8988T (cell line): ENCODE results near the gene MICAL3.

ENCODE experiments used
- DNase-seq: peaks from one replicate; pipeline ENCODE4 v3.0.0; 2011

MICAL3 gene

DNA sequence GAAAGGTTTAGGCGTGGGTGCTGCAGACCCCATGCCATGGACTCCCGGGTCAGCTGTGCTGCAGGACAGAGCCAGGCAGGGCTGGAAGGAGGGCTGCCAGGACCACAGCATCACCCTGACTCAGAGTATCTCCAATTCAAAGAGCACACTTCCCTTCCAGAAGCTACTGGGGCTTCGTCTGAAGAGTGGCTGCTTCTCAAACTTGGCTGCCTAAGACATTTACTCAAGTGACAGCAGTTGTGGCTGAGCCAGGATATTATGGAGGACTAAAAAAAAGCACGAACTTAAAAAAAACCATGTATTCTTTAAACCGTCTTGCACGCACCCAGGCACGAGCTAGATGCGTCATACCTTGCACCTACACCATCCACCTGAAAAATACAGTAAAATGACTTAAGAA lies 237.1 kb downstream of the MICAL3 start:
- no peak for DNase-seq

DNA sequence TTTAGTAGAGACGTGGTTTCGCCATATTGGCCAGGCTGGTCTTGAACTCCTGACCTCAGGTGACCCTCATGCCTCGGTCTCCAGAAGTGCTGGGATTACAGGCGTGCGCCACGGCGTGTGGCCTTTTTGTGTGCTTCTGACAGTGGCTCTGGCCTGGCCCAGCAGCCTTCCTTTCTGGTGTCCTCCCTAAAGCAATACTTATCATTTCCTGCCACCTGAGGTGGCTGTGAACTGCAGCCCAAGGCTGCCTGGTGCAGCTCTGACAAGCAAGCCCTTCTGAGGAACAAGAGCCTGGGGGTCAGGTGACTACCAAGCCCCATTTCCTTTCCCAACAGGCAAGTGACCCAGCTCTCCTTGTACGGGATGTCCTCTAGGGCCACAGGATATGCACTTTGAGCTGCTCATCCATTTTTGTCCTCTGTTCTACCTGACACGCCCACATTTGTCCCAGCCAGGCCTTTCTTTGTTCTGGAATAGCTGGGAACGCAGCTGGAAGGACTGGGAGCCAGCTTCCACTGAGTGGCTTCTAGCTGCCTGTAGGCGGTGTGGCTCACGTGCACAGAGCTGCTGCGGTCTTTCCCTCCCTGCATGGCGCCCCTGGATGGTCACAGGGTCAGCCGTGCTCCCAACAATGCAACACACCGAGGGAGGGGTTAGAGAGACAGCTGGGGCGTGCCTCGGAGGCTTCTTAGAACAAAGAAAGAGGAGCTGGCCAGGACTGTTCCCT lies 237.8 kb downstream of the MICAL3 start:
- no peak for DNase-seq

DNA sequence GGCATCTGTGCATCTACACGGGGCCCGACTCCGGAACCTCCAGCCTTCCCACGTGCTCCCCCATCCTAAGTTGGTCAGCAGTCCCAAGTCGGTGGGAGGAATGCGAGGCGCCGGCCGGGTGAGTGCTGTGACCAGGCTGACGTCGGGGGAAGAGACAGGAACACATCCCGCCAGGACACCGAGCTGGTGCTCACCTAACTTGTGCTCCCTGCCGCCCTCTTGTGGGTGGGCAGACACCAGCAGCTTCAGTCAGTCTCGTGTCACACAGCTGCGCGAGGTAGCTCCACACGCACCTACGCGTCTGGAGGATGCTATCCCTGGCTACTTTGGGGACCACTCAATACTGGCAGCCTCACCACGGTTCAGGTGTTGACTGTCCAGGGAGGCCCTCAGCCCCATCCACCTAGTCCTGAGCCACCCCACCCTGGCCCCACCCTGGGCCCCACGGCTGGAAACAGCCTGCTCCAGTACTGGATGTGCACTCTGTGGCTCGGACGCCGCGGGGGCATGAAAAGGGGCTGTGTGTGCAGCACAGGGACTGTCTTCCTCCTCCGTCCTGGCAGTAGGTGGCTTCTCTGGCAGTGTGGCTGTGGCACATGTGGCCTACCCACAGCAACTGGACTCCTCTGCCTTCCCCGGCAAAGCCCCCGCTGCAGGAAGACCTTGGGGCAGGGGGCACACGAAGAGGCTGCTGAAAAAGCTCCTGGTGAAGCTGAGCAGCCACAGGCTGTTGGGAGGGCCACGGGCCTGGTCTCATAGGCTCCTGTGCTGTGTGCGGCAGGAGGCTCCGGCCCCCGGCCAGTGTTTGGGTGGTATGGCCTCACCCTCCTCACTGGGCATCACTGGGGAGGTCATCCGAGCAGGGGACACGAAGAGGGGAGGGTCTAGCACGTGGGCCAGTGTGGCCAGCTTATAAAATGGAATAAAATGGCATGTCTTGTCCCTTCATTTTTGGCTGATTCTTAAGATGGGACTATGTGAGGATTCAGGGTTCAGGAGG lies 238.9 kb downstream of the MICAL3 start:
- DNase-seq: peak; percentile 66

DNA sequence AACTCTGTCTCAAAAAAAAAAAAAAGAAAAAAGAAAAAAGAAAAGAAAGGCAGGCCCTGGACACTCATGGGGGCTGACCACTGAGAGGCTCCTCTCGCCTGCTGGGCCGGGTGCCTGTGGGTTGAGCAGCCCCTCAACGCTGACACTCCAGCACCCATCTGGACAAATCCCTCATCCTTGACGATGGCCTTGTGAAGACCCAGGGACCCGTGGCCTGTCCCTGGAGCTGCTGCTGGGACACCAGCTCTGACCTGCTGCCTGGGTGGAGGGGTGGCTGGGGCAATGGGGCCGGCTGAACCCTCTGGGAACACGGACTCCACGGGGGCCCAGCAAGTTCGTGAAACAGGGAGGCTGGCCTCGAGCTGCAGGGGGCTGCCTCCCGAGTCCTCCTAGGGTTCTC lies 239.6 kb downstream of the MICAL3 start:
- DNase-seq: no peak

DNA sequence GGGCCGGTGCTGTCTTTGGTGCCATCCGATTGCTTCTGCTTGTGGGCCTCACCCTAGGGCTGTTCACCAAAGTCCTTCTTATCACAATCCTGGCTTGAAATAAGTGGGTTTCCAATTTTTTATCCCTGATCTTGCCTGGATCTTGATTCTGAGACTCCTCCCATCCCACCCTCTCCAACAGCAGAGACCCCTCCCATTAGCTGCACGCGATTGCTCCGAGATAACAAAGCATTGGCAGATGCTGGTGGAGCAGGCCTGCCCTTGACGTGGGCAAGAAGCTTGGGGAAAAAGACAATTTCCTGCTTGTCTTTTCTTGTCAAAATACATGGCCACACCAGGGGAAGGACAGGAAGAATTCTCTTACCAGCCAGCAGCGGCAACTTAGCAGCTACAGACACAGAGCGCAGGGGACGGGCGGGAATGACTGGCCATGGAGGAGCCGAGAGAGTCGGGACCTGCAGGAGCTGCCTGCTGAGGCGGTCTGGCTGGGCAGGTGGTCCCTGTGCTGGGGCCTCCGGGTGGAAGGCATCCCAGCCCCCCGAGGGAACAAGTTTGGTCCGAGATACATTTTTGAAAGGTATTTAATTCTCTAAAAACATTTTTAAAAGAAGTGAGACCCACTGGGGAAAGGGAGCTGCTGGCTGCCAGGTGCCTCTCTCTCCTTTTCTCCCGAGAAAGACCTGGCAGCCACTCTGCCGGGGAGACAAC lies 240.4 kb downstream of the MICAL3 start:
- no peak for DNase-seq

DNA sequence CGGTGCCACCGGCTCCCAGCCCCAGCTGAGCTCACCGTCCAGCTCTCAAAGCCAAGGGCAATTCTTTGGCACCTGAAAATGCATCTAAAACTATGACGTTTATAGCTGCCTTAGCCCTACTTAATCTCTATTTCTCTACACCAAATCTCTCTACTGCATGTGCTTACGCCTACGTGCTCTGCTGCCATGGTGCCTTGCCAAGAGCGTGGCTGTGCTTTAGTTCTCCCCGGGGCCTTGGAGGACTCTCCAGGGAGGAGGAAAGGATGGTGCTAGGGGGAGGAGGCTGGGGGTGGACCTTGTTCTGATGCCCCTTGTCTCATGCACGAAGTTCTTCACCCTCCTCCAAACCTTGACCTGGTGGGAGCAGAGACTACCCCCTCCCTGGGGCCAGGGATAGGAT lies 241.0 kb downstream of the MICAL3 start:
- no peak for DNase-seq

DNA sequence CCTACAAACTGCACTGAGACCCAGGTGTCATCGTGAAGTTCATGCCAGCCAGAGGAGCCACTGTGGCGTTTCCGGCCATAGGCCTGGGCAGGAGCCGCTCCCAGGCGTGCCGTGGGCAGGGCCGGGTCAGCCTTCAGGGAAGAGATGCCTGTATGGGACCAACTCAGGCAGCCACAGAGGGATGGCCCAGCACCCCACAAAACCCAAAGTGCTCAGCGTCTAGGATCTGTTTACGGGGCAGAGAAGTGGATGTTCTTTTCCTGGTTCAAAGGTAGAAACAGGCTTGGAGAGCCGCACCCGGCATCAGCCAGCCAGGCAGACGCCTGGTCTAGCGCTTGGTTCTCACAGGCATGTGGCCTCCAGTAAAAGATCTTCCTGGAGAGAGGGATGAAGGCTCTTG lies 241.7 kb downstream of the MICAL3 start:
- DNase-seq: no peak

DNA sequence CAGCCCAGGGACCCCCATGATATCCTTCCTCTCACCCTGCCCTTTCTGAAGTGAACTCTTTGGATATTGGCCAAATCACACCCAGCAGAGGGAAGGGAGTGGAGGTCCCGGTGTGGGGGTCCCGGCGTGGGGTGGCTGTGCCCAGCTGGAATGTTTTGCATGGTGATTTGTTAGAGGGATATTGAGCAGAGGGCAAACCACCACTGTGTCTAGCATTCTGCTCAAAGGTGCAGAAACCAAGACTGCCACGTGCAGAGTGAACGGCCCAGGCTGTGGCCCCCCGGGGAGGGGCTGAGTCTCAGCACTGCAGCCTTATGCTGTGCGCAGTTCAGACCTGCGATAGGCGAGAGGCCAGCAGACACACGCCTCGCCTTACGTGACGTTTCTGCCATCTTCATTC lies 242.2 kb downstream of the MICAL3 start:
- no peak for DNase-seq

DNA sequence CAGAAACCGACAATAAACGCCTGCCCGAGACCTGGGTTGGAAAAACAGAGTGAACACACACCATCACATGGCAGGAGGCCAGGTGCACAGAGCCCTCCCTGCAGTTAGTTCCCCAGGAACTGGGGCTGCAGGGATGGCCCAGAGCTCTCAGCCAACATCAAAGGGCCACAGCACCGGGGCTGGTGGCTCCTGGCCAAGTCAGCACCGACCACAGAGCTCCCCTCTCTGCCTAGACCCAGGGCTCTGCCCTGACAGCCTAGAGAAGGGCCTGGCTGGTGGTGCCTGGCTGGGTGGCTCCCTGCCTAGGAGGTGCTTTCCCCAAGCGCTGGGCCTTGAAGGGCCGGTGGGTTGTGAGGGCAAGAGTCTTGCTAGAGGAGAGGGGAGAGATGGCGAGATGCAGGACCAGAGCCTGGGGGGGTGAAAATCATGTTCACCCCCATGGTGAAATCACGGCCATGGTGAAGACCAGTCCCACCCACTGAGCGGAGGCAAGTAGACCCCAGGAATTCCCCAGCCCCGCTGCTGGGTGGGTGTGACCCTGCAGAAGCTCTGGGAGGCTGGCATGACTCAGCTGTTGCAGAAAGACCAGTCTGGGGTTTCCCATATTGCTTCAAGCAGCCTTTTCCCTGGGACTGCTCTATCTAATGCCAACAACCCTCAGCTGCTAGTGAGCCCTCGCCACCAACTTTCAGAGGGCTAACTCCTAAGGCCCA lies 242.9 kb downstream of the MICAL3 start:
- DNase-seq: no peak

DNA sequence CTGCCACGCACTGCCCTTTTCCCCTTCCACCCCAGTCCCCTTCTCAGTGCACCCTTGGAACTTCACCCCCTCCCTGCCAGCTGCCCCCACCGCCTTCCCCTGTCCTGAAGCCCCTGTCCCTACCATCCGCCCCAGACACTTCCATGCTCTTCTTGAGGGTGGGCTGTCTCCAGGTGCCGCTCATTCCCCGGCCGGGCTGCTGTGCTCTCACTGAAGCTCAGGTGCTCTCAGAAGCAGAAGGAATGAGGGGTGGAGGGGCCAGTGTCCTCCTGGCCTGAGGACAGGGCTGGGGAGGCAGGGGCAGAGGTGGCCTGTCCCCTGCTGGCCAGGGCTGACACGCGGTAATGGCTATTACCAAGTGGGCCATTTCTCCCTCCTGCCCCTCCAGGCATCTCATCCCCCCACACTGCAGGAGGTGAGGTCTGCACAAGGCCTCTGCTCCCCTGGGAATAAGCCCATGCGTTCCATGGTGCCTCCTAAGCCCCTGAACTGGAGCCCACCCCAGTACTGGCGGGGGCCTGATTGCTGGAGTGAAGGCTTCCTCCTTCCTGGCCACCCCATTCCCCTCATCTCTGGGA lies 243.5 kb downstream of the MICAL3 start:
- no peak for DNase-seq

DNA sequence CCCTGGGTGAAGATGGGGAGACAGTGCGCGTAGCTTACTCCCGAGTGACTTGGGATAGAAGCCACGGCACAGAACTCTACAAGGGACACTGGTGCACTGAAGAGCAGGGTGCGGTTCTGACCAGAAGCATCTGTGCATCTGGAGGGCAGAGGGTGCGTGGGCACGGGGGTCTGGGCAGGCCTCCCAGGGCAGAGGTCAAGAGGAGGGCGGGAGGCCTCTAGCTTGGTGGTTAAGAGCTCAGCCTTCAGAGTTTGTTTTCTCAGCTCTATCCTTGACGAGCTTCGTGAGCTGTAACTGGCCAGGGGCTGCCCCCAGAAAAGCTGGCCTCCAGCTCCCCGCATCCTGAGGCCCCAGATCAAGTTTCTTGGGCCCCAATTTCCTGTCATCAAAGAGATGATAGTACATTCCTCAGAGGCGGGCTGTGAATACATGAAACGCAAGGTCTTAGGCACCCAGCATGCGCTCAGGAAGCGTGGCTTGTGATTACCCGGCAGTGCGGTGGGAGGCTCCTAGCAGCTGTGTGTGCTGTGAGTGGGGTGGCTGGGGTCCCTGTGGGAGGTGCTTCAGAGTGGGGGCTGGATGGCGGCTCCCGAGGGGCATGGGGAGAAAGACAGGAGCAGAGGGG lies 244.1 kb downstream of the MICAL3 start:
- DNase-seq: no peak

DNA sequence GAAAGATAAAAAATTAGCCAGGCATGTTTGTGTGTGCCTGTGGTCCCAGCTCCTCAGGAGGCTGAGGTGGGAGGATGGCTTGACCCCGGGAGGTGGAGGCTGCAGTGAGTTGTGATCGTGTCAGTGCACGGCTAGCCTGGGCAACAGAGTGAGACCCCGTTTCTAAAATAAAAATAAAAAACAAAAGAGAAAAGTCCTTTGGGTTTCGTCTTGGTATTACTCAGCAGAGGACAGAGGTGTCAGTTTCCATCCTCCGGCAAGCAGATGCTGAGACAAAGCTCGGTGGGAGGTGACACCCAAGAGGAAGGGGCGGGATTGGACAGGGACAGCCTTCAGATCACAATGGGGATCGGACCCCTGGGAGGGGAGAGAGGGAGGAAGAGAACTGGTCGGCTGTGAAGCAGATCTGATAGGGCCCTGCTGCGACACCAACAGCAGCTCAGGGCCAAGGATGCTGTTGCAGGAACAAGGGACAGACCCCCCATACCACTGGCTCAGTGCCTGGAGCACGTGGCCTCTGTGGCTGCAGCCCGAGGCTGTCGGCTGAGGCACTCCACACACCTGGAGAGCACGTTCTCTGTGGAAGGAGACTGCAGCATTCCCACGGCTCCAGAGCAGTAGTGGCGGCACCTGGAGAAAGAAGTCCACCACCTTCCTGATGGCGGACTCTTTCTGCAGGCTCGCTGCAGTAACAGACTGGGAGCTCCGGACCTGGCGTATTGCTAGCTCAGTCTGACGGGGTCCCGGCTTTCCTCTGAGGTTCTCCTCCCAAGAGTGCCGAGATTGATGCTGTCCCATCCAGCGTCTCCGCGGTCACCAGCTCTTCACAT lies 244.9 kb downstream of the MICAL3 start:
- DNase-seq: no peak

DNA sequence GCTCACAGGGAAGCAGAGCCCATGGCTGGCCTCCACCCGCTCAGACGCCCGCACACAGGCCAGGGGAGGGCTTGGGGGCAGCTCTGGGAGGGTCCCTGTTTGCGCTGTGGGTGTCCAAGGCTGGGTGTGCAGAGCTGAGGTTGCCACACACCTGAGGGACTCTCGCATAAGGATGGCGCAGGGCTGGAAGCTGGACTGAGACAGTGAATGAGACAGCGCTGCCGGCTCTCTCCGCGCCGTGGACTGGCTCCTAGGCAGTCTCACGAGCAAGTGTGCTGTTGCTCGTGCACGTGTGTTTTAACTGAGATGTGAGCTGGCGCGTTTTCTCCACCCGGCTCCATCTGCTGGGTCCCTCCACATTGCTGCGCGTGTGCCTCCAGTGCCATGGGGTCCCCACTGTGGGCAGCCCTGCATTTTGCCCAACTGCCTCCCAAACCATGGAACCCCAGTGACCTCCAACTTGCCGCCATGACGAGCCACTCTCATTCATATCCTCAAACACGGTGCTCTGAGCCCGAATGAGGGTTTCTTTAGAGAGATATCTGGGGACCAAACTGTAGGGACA lies 245.9 kb downstream of the MICAL3 start:
- DNase-seq: no peak

DNA sequence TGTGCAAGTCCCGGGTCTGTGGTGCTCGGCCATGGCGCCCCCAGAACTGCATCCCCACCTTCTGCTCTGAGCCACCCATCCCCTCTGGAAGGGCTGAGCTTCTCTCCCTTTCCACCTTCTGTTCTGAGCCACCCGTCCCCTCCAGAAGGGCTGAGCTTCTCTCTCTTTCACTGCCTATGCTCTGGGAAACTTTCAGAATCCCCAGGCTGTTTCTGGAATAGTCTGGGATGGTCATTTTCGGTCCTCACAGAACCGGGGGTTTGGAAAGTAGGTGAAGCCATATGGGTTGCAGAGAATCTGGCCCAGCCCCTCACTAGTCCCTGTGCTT lies 246.7 kb downstream of the MICAL3 start:
- DNase-seq: no peak

DNA sequence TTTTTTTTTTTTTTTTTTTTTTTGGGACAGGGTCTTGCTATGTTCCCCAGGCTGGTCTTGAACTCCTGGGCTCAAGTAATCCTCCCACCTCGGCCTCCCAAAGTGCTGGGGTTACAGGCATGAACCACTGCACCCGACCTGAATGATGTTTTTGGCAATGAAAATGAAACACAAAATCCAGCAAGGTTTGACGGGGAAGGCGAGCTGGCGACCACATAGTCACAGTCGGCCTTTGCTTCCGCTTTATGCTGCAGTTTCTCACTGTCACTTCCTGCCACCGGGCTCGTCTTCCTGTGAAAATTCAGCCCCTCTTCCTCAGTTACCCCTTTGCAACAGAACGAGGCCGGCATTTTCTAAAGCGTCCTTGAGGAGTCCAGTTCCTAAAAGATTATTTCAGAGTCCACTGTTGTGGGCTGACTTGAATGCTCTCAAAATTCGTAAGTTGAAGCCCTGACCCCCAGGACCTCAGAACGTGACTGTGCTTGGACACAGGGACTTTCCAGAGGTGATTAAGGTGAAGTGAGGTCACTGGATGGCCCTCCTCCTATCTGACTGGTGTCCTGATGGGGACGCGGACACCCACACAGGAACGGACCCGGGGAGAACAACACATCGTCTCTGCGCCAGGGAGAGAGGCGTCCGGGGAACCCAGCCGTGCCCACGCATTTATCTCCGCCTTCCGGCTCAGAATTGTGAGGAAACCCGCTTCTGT lies 247.2 kb downstream of the MICAL3 start:
- no peak for DNase-seq

DNA sequence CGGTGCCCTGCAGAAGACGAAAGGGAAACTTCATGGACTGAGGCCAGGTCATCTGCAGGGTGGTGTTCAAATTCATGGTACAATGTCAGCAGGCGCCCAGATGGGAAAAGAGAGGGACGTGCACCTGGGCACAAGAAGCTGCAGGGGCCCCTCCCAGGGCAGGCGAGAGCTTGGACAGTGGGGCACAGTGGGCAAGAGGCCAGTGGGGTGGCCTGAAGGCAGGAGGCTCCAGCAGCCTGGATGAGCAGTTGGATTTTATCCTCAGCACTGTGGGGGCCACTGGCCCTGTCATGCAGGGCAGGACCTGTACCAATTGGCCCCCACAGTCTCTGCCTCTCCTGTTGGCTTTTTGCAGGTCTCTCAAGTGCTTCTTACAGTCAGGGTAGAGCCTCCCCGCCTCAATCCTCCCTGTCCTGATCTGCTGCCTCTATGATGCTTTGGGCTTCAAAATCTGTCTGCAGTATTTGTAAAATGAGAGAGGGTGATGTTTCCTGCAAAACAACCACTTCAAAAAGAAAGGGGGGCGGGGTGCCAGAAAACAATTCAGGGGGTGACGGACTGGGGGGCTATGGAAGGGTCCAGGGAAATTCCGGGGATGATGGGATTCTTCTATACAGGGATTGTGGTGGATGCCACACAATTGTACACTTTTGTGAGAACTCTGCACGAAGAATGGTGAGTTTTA lies 248.4 kb downstream of the MICAL3 start:
- no peak for DNase-seq

DNA sequence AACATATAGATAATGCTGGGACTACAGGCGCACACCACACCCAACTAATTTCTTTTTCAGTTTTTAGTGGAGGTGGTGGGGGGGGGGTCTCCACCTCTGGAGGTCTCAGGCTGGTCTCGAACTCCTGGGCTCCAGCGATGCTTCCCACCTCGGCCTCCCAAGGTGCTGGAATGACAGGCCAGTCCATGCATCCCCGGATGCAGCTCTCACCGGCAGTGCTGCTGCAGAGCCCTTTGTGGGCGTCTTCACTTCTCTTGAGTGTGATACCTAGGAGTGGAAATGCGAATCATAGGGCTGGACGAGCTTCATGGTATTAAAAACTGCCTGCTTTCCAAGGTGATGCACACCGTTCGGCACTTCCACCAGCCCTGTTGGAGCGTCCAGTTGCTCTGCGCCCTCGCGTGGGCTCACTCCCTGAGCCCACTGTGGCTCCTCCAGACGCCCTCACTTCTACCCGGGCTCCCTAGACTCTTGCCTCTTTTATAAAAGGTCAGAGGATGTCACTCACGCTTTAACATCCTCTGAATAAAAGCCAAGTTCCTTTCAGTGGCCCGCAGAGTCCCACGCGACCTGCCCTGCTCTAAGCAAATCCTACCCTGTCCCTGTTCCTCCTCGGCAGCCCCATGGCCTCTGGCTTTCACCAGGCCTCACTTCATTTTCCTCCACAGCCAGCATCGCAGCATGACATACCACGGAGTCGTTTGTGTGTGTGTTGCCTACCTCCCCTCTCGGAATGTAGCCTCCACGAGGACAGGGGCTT lies 249.3 kb downstream of the MICAL3 start:
- DNase-seq: no peak

DNA sequence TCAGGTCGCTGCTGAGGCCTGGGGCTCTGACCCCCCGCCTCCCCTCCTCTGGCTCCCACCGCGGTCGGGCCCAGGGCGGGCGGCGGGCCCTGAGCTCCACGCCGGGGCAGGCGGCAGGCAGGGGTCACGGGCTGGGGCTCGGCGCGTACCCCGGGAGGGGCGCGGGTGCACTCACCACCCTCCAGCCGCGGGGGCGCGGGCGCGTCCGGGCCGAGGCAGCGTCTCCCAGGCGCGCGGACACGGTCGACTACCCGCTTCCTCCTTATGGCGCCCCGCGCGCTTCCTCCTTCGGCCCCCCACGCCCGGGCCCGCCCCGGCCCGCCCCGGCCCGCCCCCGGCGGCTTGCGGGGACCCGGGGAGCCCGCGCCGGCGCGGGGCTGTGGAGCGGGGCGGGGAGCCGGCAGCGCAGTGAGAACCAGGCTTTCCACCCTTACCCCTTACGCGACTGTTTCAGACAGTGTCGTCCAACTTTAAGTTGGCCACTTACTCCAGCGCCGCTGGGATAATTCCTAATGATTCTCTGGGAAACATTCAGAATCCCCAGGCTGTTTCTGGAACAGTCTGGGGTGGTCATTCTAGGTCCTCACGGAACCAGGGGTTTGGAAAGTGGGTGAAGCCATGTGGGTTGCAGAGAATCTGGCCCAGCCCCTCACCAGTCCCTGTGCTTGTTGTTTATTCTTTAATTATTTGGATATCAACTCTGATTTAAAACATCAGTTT lies 250.0 kb downstream of the MICAL3 start, which contains the start of gene BID:
Gene BID, minus strand, starts transcription at position 264 of the 720 bp plus-strand sequence. CDS start 24,353 bp downstream, outside the sequence.
- DNase-seq: no peak
